ENCODE results near the gene TNFSF13B. TPM values are rescaled to one million over a fixed set of nuclear protein-coding genes. Genes with fewer than 3 reads are reported as not detected.

The TNFSF13B gene
- total and polyA plus RNA-seq, 2 donors (not counting 3 experiments of a cell fraction or from before 2014, with no cell fraction given) = 0.18 to 1.2 TPM

GRCh38 chr13:108268466-108269112 is 929 bp upstream of the TNFSF13B start:
- DNase-seq (ENCODE audit: low read depth, low spot score) = no peak
- Histone ChIP-seq H3K4me1 (ENCODE audit: control insufficient read depth, extremely low read depth, insufficient read depth, low read length) (peaks cover 6% of the 10 kb centered on the region), H3K36me3 (ENCODE audit: control insufficient read depth in 2 of 2, extremely low read depth in 1 of 2, insufficient read depth in 2 of 2, low read length in 2 of 2) (no peaks in the 10 kb centered on the region), H2AFZ (ENCODE audit: low read depth, low read length) (no peak overlapping the region), H4K20me1 (replicated peaks; ENCODE audit: control insufficient read depth, extremely low read depth, insufficient read depth, low read length) (no peaks in the 10 kb centered on the region), H3K9me1 (replicated peaks; ENCODE audit: control insufficient read depth, extremely low read depth, insufficient read depth, low read length) (no peaks in the 10 kb centered on the region), H3K79me2 (ENCODE audit: control insufficient read depth, insufficient read depth, low read length) (no peaks in the 10 kb centered on the region), H3K4me3 (replicated peaks in 1 of 3; ENCODE audit: insufficient read depth in 1 of 3, low read depth in 1 of 3, low read length in 3 of 3) (no peak overlapping the region), H3K9ac (replicated peaks; ENCODE audit: extremely low read depth, insufficient read depth, low read length) (no peak overlapping the region), H3K27ac (ENCODE audit: insufficient read depth, low read depth, low read length) (no peak overlapping the region), H3K27me3 (ENCODE audit: control insufficient read depth in 2 of 2, insufficient read depth in 2 of 2, low read length in 2 of 2) (no peaks in the 10 kb centered on the region), H3K4me2 (ENCODE audit: insufficient read depth, low read length) (no peak overlapping the region), H3K9me3 (replicated peaks; ENCODE audit: control insufficient read depth, insufficient read depth, low read length) (no peaks in the 10 kb centered on the region)
- ChIA-PET CTCF (interaction anchor here (1.2 kb wide), 1 partner anchor 99 kb away, joined by 3 read pairs; no protein-coding TSS in a partner anchor), POLR2A (no interaction called here)
- TF ChIP-seq POLR2A (IDR thresholded peaks at IDR 0.05; ENCODE audit: low read depth, low read length) = no peak
- no peak for TF ChIP-seq MYC (IDR thresholded peaks at IDR 0.05; ENCODE audit: low read depth, low read length)
- TF ChIP-seq CTCF (IDR thresholded peaks at IDR 0.05; ENCODE audit: extremely low read depth in 1 of 2, insufficient read depth in 1 of 2, low read depth in 1 of 2, low read length in 2 of 2) = no peak
- TF ChIP-seq EZH2 (IDR thresholded peaks at IDR 0.05; ENCODE audit: borderline replicate concordance, low read depth, low read length, severe bottlenecking) = no peak
- TF ChIP-seq FOS (IDR thresholded peaks at IDR 0.05; ENCODE audit: borderline replicate concordance, insufficient read depth, low read length) = no peak
- TF ChIP-seq POLR2AphosphoS5 (IDR thresholded peaks at IDR 0.05; ENCODE audit: insufficient read depth, low read depth, low read length) = no peak
- no peak for TF ChIP-seq GATA2 (IDR thresholded peaks at IDR 0.05; ENCODE audit: insufficient read depth, insufficient read length, low read depth, low read length)
- FAIRE-seq = no peak
- BruUV-seq (replicated peaks) = no TSS peak
- intact Hi-C loops (cut with micrococcal nuclease) (no loop called here), dilution Hi-C loops (cut with MboI; ENCODE audit: extremely low pct_ligation_motif_present, low sequenced_read_pairs) (no loop called here)
